T follicular helper cell (primary cell): ENCODE results near the gene AEBP1.
"Not testable (repeated sequence)": the region's sequence is repeated elsewhere in the genome, so short reads cannot be mapped to it uniquely, and the experiment has no call there.

Experiments used
- DNase-seq: peaks from one replicate; pipeline ENCODE4 v3.0.0-alpha.2; 2020; ENCODE audit warnings: low read depth

Gene AEBP1

GRCh38 chr7:44117801-44118429, 13.8 kb downstream of the AEBP1 start:
- DNase-seq = no peak

GRCh38 chr7:44119829-44120380, 15.8 kb downstream of the AEBP1 start:
- no peak for DNase-seq

GRCh38 chr7:44120395-44120794, 16.2 kb downstream of the AEBP1 start:
- DNase-seq = no peak

- DNase-seq = no peak
Measured at GRCh38 chr7:44121761-44122420, 17.7 kb downstream of the AEBP1 start.

- DNase-seq = no peak
Measured at GRCh38 chr7:44122529-44122928, 18.4 kb downstream of the AEBP1 start.

- DNase-seq = peak; percentile 94
Measured at GRCh38 chr7:44123190-44124003, 19.3 kb downstream of the AEBP1 start, which contains the start of gene POLD2. Gene POLD2, minus strand, starts transcription at chr7:44123548. Its CDS starts 1,495 bp downstream, at chr7:44122053.

- no peak for DNase-seq
Measured at GRCh38 chr7:44124822-44125202, 20.7 kb downstream of the AEBP1 start.

- DNase-seq = not testable (repeated sequence)
Measured at GRCh38 chr7:44126574-44126973, 22.4 kb downstream of the AEBP1 start.

GRCh38 chr7:44127161-44127560, 23.0 kb downstream of the AEBP1 start:
- DNase-seq = no peak

GRCh38 chr7:44128721-44129582, 24.8 kb downstream of the AEBP1 start:
- DNase-seq = no peak

GRCh38 chr7:44131173-44132029, 27.3 kb downstream of the AEBP1 start:
- DNase-seq = no peak

GRCh38 chr7:44132039-44132438, 27.9 kb downstream of the AEBP1 start:
- DNase-seq = no peak

GRCh38 chr7:44133295-44133694, 29.1 kb downstream of the AEBP1 start:
- no peak for DNase-seq

GRCh38 chr7:44134943-44135628, 30.9 kb downstream of the AEBP1 start:
- DNase-seq = no peak

- no peak for DNase-seq
Measured at GRCh38 chr7:44136731-44137130, 32.6 kb downstream of the AEBP1 start.

- DNase-seq = no peak
Measured at GRCh38 chr7:44138698-44139097, 34.6 kb downstream of the AEBP1 start.

- DNase-seq = no peak
Measured at GRCh38 chr7:44139311-44140010, 35.3 kb downstream of the AEBP1 start.

GRCh38 chr7:44140341-44140740, 36.2 kb downstream of the AEBP1 start:
- no peak for DNase-seq

GRCh38 chr7:44141221-44141850, 37.2 kb downstream of the AEBP1 start, which contains the start of gene MYL7:
Gene MYL7, minus strand, starts transcription at chr7:44141332. Its CDS starts 27 bp downstream, at chr7:44141305.
- no peak for DNase-seq
